ENCODE data around the gene SCPEP1. TPM values are rescaled to one million over a fixed set of nuclear protein-coding genes. Genes with fewer than 3 reads are reported as not detected.
A peak's percentile ranks its signal among the peaks of the same experiment; 100 is the strongest.
"Not testable (repeated sequence)": the region's sequence is repeated elsewhere in the genome, so short reads cannot be mapped to it uniquely, and the experiment has no call there.

The SCPEP1 gene, protein sequence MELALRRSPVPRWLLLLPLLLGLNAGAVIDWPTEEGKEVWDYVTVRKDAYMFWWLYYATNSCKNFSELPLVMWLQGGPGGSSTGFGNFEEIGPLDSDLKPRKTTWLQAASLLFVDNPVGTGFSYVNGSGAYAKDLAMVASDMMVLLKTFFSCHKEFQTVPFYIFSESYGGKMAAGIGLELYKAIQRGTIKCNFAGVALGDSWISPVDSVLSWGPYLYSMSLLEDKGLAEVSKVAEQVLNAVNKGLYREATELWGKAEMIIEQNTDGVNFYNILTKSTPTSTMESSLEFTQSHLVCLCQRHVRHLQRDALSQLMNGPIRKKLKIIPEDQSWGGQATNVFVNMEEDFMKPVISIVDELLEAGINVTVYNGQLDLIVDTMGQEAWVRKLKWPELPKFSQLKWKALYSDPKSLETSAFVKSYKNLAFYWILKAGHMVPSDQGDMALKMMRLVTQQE
- total RNA-seq = 14.6 and 21.6 TPM in 2 replicates

DNA sequence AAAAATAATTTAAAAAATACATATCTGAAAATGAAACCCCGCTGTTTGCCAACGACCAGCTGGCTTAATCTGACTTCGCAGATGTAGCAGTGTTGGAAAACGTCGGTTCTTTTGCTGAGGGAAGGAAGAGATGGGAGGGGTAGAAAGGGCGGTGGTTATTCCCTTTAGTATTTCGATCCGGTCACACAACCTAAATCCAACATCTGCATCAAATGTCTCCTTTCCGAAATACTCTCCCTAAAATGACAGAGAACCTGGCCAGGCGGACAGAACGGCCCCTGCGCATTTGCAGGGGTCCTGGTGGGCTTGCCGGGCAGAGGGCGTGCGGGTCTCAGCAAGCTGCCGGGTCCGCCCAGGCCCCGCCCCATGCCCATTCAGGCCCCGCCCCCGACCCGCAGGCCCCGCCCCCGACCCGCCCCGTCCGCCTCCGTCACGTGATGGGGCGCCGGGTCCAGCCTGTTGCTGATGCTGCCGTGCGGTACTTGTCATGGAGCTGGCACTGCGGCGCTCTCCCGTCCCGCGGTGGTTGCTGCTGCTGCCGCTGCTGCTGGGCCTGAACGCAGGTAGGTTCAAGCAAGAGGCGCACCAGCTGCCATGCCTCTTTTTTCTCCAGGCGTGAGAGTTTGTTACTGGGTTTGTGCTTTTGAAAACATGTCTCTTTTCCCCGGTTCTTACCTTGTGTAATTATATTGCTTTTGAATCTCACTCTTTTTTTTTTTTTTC, at the start of gene SCPEP1:
TSS of gene SCPEP1 (plus strand) at position 459 of the 723 bp plus-strand sequence. CDS start at position 488, 29 bp downstream.
- peak; percentile 52 for DNase-seq (ENCODE audit: low read depth)

DNA sequence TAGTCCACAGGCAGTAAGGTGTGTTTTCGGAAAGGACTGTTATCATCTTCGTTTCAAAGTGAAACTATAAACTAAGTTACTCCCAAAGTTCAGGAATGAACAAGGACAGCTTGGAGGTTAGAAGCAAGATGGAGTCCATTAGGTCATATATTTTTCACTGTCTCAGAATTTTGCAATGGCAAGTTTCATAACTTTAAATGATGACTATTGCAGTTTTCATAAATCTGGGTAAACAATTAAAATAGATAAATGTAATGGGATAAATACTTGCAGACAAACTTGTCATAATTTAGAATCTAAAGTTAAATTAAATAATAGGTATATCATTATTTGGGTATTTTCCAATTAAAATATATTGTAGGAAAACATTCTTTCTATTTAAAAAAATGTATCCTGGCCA, 49.3 kb upstream of the SCPEP1 start:
- no peak for DNase-seq (ENCODE audit: low read depth)

DNA sequence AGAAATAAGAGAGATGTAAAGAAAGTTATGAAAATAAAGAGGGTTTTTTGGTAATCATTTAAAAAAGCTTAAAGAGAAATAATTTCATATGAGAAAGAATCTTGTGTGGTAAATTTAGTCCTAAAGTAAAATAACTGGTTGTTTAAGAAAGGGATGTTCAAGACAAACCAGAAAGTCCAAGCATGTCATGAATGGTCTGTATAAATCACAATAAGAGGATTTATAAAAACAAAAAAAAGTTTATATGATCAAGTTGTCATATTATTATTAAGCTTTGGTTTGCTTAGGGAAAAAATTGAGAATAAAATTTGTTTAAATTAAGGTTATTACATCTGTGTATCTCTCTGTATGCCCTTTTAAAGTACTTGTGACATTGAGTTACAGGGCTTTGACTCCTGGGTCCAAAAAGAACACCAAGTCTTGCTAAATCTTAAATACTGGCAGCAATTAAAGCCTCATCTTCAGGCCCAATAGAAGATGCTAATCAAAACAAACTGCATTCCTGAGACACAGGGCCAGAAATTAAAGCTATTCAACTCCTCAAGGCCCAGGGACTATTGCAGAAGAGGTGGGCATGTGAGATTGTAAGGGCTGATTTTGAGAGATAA, 48.5 kb upstream of the SCPEP1 start:
- peak; percentile 20 for DNase-seq (ENCODE audit: low read depth)

DNA sequence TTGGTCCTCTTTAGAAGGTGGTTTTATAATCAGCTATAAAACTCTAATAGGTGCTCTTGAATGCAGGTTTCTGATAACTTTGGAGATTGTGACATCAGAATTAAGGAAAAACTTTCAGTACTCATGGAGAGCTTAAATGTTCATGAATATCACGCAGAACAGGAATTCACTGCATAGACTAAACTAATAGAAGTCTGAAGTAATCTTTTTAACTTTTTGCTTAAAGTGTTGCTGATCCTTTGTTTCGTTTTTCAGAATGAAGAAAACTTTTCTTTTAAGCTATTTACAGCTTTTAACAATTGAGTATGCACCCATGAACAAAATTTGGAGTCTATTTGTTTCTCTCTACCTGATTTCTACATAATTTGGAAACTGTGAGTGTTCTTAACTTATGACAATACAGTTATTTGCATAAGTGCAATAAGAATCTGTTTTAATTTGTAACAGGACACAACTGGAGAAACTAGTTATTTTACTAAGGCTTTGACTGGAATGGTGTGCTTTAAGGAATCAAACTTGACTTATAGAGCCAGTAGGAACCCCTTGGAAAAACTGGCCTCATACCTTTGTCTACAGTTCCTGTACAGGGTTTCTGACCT, 47.1 kb upstream of the SCPEP1 start:
- no peak for DNase-seq (ENCODE audit: low read depth)

DNA sequence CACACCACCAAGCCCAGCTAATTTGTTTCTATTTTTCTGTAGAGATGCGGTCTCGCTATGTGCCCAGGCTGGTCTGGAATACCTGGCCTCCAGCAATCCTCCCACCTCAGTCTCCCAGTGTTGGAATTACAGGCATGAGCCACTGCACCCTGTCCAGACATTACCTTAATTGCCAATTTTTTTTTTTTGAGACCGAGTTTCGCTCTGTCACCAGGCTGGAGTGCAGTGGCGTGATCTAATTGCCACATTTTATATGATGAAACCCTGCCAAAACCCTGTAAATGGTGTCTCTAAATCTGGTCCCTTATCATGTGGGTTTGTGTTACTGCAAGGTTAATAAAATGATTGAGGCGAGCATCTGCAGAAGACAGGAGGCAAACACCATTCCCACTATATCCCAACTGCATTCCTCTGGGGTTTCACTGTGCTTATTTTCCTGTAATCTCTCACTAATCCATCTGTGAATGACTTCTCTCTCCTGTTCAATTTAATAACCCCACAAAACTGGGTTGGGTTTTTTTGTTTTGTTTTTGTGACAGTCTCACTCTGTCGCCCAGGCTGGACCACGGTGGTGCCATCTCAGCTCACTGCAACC, 44.7 kb upstream of the SCPEP1 start:
- no peak for DNase-seq (ENCODE audit: low read depth)

DNA sequence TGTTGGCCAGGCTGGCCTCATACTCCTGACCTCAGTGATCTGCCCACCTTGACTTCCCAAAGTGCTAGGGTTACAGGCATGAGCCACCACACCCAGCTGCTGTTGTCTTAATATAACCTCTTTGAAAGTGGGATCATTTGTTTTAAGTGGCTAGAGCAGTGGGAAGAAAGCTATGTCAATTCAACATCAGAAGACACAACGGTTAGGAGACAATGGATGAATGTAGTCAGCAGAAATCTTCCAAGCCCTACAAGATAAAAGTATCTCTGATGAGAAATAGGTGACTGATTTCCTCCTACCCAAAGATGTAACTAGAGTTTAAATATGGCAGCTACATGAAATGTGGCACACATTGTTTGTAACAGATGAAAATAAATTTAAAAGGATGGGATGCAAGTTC, 44.1 kb upstream of the SCPEP1 start:
- DNase-seq (ENCODE audit: low read depth) = no peak

DNA sequence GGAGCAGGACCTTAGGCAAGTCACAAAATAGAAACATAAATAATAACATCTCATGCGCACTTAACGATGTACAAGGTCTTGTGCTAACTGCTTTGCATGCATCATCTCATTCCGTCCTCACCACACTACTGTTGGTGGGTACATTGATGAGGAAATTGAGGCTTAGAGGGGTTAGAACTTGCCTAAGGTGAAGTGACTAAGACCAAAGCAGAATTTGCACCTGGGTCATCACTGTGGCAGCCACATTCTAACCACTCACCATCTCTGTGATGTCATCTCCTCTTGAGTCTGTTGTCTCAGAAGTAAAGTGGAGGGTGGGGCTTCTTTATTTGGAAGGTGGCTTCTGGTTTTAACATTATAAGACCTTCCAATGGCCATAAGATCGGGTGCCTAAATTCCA, 43.7 kb upstream of the SCPEP1 start:
- DNase-seq (ENCODE audit: low read depth) = no peak

DNA sequence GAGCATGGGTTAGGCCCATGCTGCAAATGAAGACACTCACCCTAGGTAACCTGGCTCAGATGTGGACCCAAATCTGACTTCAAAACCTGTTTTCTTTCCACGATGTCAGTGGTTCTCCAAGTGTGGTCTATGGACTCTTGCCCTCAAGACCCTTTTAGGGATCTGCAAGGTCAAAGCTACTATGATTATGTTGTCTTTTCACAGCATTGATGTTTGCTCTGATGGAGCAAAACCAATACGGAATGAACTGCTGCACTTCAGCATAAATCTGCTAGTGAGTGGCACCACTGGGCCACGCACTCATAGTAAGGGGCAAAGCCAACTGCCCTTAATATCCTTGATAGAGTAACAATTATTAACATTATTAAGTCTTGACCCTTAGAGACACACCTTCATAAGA, 42.5 kb upstream of the SCPEP1 start:
- DNase-seq (ENCODE audit: low read depth) = no peak

DNA sequence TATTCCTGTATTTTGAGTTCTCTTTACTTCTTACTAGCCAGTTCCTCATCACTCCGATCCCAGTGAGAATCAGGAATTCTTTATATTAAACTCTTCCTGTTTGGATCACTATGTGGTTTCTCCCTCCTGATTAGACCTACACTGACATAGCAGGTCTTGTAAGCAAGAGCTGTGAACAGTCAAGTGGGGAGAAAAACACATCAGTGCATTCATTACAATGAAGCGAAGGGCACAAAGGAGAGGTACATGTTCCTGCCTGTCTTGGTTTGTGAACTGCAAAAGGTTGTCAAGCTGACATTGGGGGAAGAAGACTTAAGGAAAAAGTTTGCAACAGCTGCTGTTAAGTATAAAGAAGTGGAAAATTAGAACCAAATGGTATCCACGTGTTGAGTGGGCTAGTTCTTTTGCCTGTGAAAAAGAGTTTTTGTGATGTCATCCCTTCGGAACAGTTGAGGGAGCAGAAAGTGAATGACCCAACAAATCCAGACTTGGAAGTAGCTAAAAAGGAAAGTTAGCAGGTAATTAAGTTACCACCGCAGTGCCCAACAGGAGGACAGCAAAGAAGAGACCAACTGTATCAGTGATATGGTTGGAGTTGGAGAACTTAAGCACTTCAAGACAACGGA, 41.1 kb upstream of the SCPEP1 start:
- no peak for DNase-seq (ENCODE audit: low read depth)

DNA sequence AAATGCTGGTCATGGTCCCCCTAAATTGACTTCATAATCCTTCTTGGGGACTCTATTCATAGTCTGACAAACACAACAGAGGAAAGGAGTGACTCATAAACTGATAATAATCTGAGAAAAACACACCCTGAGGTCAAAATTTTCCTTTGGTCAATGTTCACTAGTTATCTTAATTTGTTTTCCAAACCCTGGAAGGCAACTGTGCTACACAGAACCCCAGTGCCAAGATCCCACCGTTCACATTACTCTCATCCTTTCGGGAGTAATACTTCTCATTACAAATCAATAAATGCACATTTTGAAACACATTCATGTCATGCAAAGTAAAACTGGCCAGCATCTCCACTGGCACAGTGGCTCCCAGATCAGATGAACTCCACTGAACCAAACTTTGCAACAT, 40.2 kb upstream of the SCPEP1 start:
- DNase-seq (ENCODE audit: low read depth) = no peak

DNA sequence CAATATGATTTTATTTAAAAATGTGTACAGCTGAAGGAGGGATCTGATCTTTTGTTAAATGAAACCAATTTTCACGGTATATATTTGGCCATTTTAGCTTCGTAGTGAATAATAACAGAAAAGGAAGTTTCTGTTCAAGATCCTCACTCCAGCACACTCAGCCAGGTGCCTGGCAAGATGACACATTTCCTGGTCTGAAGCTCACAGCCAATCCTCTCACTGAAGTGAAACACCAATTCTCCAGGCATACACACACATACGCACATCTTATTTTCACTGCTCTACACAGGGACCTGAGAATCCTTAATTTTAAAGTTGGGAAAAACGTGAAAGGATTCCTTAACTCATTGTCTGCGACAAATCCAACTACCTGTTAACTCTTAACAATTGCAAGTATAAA, 39.7 kb upstream of the SCPEP1 start:
- DNase-seq (ENCODE audit: low read depth) = not testable (repeated sequence)

DNA sequence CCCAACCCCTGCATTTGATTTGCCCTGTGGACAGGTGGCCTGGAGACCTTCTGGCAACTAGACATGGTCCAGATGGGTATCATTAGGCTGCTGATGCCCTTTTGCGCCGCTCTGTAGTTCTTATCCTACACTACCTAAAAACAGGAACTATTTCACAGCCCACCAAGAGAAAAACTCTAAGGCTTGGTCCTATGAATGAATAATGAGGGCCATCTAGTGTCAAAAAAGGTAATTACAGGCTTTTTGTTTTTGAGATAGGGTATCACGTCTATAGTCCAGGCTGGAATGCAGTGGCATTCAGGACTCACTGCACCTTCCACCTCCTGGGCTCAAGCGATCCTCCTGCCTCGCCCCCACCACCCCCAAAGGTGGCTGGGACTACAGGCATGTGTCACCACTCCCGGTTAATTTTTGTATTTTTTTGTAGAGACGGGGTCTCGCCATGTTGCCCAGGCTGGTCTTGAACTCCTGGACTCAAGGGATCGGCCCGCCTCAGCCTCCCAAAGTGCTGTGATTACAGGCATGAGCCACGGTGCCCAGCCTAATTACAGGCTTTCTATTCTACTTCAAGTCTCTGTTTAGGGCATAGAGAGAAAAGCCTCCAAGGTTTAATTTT, 38.0 kb upstream of the SCPEP1 start:
- DNase-seq (ENCODE audit: low read depth) = peak; percentile 50

DNA sequence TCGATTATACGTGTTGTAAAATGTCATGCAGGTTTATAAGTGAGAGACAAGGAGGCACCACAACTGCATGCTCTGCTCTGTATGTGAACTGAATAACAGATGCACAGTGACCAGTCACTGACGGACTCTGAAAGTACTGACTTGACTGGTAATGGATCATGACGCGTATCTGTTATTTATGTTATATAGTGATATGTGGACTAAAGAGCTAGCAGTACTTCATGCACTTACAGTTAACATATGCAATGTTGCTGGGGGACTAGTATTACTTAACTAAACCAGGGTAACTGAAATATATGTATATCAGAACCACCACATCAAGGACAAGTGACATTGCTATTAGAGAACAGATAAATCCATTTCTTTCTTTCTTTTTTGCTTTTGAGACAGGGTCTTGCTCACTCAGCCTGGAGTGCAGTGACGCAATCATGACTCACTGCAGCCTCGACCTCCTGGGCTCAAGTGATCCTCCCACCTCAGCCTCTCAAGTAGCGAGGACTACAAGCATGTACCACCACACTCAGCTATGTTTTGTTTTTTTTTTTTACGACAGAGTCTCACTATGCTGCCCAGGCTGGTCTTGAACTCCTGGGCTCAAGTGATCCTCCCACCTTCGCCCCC, 34.3 kb upstream of the SCPEP1 start:
- no peak for DNase-seq (ENCODE audit: low read depth)

DNA sequence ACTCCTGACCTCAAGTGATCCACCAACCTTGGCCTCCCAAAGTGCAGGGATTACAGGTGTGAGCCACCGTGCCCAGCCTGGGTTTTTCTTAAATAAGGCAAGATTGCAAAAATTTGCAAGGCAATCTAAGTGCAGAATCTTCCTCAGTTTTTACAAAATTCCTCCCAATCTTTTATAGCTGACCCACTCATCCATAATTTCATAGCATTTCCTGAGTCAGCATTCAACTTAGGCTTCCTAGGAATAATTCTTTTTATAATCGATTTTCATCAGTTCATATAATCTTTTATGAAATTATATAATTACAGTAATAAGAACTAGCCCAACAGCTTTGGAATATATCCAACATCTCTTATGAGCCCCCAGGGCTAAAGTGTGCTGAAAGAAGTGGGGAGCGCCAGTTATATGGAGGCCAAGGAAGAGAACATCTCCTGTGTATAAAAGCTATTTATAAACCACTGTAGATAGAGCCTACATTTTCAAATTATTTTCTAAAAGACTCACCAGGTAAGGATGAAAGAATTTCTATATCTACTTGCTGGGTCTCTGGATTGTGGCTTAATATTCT, 31.9 kb upstream of the SCPEP1 start:
- no peak for DNase-seq (ENCODE audit: low read depth)

DNA sequence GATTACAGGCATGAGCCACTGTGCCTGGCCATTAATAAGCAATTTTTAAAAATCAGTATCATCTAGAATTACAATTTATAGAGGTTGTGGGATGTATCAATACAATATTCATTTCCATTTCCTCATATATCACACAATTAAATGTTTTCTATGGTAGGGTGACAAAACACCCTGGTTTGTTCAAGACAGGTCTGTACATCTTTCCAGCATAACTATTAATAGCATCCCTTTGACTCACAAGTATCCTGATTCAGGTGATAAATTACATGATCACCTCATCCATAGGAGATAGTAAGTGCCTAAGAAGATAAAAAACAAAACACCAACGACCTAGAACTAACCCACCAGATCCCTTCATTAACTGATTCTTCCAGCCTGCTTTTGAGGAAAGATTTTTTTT, 30.2 kb upstream of the SCPEP1 start:
- DNase-seq (ENCODE audit: low read depth) = no peak

DNA sequence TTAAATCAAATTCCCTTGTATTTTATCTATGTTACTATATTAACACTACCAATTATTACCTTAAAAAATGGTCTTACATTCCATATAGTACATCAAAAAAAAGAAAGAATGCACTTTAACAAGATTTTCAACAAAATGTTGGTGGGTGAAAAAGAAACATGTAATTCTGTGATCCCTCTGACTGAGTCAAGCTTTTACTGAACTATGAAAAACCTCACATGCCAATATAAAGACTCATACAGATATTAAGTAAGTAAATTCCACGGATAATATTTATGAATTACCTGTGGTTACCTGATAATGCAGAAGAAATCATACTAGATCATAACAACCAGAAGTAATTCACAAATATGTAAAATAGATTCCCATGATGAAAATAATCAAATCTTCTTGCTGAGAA, 29.4 kb upstream of the SCPEP1 start:
- DNase-seq (ENCODE audit: low read depth) = no peak

DNA sequence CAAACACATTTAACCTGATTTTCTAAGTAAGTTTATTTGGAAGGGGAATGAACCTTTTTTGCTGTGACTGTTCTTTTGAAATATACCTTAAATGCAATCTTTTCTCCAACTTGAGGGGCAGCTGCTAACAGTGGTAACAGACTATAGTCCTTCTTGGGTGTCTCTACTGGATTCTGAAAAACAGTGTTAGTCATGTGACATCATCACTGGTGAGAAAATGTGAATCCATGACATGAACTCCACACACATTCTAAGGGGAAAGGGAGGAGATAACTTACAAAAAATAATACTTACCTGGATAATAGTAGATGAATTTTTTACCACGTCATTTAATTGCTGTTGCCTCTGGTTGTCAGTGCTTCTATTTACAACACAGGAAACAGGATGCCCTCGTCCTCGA, 28.3 kb upstream of the SCPEP1 start:
- DNase-seq (ENCODE audit: low read depth) = no peak

DNA sequence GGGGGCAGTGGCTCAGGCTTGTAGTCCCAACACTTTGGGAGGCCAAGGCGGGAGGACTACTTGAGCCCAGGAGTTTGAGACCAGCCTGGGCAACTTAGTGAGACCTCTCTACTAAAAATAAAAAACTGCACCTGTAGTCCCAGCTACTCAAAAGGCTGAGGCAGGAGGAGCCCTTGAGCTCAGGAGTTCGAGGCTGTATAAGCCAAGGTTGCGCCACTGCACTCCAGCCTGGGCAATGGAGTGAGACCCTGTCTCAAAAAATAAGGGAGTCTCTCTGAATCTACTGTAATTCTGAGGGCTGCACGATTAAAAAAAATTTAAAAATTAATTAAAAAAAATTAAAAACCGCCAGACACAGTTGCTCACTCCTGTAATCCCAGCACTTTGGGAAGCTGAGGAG, 20.9 kb upstream of the SCPEP1 start:
- no peak for DNase-seq (ENCODE audit: low read depth)

DNA sequence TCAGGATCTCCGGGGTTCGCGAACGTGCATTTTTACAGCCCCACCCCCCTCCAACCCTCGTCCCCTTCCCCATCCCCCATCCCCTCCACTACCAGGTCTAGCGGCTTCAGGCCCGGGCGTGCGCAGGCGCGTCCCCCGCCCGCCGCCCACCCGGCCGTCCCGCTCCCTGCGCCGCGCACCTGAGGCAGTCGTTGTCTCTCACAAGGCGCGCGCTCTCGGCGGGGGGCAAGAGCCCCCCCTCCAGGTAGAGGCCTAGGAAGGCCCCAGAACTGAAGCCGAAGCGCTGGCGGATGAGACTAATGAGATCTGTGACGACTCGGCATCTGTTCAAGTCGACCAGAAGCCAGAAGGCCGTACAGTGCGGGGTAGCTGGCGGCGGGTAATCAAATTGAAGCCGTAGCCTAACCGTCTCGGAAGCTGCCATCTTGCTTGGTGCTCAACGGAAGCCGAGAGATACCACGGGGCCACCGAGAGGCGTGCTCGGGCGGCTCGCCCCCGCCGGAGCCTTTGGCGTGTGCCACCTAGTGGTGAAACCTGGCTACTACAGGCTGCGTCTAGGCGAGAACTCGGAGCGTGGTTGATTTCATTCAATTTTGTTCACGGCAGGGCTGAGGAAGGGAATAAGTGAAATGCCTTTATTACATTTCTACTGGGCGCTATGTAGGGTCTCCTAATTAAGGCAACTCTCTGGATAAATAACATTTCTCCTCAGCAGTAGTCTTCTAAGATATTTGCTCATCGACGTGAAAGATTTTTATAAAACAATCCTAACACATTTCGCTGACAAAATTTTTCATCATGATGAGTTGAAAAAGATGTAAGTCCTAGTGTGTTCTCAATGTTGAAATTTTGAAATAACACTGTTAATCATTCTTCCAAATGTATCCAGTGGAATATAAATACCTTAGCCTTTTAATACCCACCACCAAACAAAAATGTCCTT, 17.1 kb upstream of the SCPEP1 start, which contains the start of gene COIL:
TSS of gene COIL (minus strand) at position 455 of the 943 bp plus-strand sequence. CDS start at position 424, 31 bp downstream.
- DNase-seq (ENCODE audit: low read depth) = peak; percentile 76
